ENCODE results near the gene ANGPTL2.

DNA sequence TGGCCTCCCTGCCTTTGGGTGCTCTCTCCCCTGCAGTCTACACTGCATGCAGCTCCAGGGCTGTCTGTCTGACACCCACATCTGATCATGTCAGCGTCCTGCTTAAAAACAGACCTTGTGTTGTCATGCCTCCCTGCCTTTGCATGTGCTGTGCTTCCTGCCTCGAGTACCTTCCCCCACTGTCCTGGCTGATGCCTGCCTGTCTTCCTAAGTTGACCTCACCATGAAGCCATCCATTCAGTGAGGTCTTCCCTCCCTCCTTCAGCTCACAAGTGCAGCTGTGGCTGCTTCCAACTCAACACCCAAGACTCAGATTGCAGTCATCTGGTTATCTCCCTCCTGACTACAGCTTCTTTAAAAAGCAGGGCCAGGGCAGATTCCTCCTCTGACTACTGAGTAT is 5.5 kb downstream of the ANGPTL2 start:
- TF ChIP-seq CTCF (IDR thresholded peaks at IDR 0.05; ENCODE audit: borderline replicate concordance, extremely low read depth, low read length, poor library complexity, severe bottlenecking): no peak
- TF ChIP-seq EZH2 (IDR thresholded peaks at IDR 0.05; ENCODE audit: borderline replicate concordance, low read depth, low read length, severe bottlenecking): no peak

Measured in DND-41 (cell line).